Measurements from ENCODE around the gene CTNNA2. TPM values are rescaled to one million over a fixed set of nuclear protein-coding genes. Genes with fewer than 3 reads are reported as not detected.

Gene CTNNA2
- total RNA-seq, 1 experiment from 2014 or later: 5.5 TPM

- Histone ChIP-seq H3K56ac (ENCODE audit: insufficient read length, low read depth, low read length) (no peak overlapping the region), H3K4me1 (ENCODE audit: insufficient read depth, low read length) (no peaks in the 10 kb centered on the region), H3T11ph (ENCODE audit: low read length) (no peak overlapping the region), H3K27ac (ENCODE audit: insufficient read length, low read depth, low read length) (no peak overlapping the region), H3K23ac (ENCODE audit: insufficient read length, low read depth, low read length) (no peak overlapping the region), H2AK5ac (ENCODE audit: insufficient read length, low read length) (no peak overlapping the region), H3K27me3 (ENCODE audit: insufficient read depth, low read length) (no peaks in the 10 kb centered on the region), H3K4ac (ENCODE audit: low read depth, low read length) (no peak overlapping the region), H3K4me2 (ENCODE audit: insufficient read depth, insufficient read length, low read length) (no peak overlapping the region), H2BK5ac (ENCODE audit: insufficient read length, low read length) (no peak overlapping the region), H4K5ac (ENCODE audit: insufficient read length, low read depth, low read length) (no peak overlapping the region), H3K9ac (ENCODE audit: extremely low read depth, insufficient read length, low read length) (no peak overlapping the region), H3K79me2 (ENCODE audit: insufficient read depth, low read length) (no peaks in the 10 kb centered on the region), H4K8ac (replicated peaks; ENCODE audit: insufficient read length, low read depth, low read length) (no peak overlapping the region), H2BK20ac (ENCODE audit: low read depth, low read length, poor library complexity, severe bottlenecking) (no peak overlapping the region), H3K18ac (ENCODE audit: insufficient read length, low read depth, low read length) (no peak overlapping the region), H2BK15ac (ENCODE audit: low read depth, low read length) (no peak overlapping the region), H4K91ac (ENCODE audit: insufficient read length, low read depth, low read length) (no peak overlapping the region), H4K20me1 (ENCODE audit: control insufficient read depth, insufficient read depth, insufficient read length) (no peaks in the 10 kb centered on the region), H2BK120ac (ENCODE audit: low read depth, low read length, poor library complexity, severe bottlenecking) (no peak overlapping the region), H2AFZ (ENCODE audit: low read length) (no peak overlapping the region), H3K79me1 (ENCODE audit: insufficient read depth, low read depth, low read length, poor library complexity, severe bottlenecking) (no peaks in the 10 kb centered on the region), H2BK12ac (ENCODE audit: insufficient read length, low read depth, low read length) (no peak overlapping the region), H3K14ac (ENCODE audit: insufficient read depth, low read length) (no peak overlapping the region), H3K9me3 (ENCODE audit: control insufficient read depth, low read depth, low read length) (no peaks in the 10 kb centered on the region), H3K23me2 (ENCODE audit: insufficient read length, low read depth, low read length, poor library complexity, severe bottlenecking) (no peaks in the 10 kb centered on the region)
- H3K4me1 Mint-ChIP-seq: peaks cover 6 to 7% of the 10 kb centered on the region in 2 experiments
- H3K36me3 Mint-ChIP-seq (ENCODE audit: insufficient read depth in 1 of 3, low read depth in 3 of 3): peaks cover 0 to 4% (median 0%) of the 10 kb centered on the region in 3 experiments; a peak in 2 of 7 replicates
- H3K9me3 Mint-ChIP-seq: no peaks in the 10 kb centered on the region; a peak in 1 of 5 replicates
- no peak overlapping the region; a peak in 1 of 7 replicates for H3K27ac Mint-ChIP-seq
- no CpG with 5 or more reads among the region's 7 CpGs for WGBS (ENCODE audit: extremely low coverage, insufficient read length, low lambda C conversion rate)
- no peak overlapping the region for H3K4me3 Mint-ChIP-seq
- no peak for DNase-seq
- no peaks in the 10 kb centered on the region for H3K27me3 Mint-ChIP-seq (ENCODE audit: low read depth)
- no peak for TF ChIP-seq CTCF (conservative IDR thresholded peaks at IDR 0.05)
Observed at GRCh38 chr2:79630972-79631557, 118.2 kb downstream of the CTNNA2 start.

Data from H9 (cell line).